ENCODE results near the gene SERGEF.

SERGEF gene

DNA sequence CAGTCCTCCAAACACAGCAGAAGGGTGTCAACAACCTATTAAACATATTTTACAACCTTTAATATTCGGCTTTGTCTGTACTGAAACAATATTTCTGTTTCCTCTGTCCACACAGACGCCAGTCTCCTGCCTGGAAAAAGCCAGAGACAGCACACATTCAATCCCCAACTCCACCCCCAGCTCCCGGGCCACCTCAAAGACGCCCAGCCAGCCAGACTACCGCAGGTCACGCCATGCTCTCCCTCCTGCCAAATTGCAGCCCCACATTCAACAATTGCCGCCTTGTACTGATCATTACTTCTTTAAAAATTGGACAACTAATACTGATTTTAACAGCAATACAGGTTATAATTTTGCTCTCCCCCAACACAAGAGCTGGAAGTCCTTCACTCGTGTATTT is 1.2 kb downstream of the SERGEF start:
- TF ChIP-seq, protein P1, sequence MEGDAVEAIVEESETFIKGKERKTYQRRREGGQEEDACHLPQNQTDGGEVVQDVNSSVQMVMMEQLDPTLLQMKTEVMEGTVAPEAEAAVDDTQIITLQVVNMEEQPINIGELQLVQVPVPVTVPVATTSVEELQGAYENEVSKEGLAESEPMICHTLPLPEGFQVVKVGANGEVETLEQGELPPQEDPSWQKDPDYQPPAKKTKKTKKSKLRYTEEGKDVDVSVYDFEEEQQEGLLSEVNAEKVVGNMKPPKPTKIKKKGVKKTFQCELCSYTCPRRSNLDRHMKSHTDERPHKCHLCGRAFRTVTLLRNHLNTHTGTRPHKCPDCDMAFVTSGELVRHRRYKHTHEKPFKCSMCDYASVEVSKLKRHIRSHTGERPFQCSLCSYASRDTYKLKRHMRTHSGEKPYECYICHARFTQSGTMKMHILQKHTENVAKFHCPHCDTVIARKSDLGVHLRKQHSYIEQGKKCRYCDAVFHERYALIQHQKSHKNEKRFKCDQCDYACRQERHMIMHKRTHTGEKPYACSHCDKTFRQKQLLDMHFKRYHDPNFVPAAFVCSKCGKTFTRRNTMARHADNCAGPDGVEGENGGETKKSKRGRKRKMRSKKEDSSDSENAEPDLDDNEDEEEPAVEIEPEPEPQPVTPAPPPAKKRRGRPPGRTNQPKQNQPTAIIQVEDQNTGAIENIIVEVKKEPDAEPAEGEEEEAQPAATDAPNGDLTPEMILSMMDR (IDR thresholded peaks at IDR 0.05), result no peak

GRCh38 chr11:18010977-18011586 is 1.8 kb downstream of the SERGEF start:
- TF ChIP-seq, protein P1 (IDR thresholded peaks at IDR 0.05), result no peak

GRCh38 chr11:18010121-18010670 is 2.7 kb downstream of the SERGEF start:
- TF ChIP-seq, protein P1 (IDR thresholded peaks at IDR 0.05), result no peak

DNA sequence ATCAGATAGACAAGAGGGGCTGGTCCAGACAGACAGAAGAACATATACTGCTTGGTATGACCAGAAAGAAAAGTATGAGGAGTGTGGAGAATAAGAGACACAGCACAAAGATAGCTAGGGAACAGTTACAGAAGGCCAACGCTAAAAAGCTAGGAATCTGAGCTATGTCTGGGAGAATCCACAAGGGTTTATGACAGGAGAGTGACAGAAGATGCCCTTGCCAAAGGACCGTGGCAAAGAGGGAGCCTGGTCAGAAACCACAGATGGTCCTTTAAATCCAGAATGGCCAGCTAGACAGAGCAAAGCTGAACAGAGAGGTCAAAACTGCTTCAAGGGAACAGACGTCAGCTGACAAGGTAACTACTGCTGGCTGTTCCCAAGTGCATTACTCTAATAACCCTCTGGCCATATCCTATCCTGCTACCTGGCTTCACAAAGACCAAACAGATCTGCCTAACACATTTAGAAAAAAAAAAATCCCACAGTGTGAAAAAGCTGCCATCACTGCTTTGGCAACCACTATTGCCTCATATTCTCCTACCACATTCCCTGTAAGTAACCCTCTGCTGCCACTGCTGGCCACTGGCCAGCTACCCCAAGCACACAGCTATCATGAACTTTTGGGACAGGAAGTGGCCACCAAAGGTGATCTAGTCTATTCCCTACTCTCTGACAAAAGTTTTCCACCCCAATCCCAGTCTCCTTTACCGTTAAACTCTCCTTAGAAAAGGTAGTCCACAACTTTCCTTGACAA is 7.3 kb downstream of the SERGEF start:
- TF ChIP-seq, protein P1 (IDR thresholded peaks at IDR 0.05), result no peak

GRCh38 chr11:18001191-18001590 is 11.7 kb downstream of the SERGEF start:
- TF ChIP-seq, protein P1 (IDR thresholded peaks at IDR 0.05), result no peak

GRCh38 chr11:18000760-18001159 is 12.1 kb downstream of the SERGEF start:
- TF ChIP-seq, protein P1 (IDR thresholded peaks at IDR 0.05), result no peak

DNA sequence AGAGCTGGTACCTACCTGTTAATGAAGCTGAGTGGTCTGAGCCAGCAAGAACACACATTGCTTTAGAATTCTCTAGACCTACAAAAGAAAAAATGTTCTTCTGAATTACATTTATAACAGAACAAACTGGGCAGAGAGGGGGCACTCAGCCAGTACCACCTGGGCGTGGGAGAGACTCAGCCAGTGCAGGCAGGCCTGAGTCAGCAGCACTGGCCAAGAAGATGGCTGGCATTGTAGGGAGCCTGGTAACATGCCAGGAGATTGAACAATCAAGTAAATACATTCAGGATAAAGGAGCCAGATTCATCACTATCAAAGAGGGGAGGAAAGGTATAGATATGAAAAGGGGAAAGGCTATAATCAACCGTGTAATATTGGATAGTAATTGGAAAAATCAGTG is 19.9 kb downstream of the SERGEF start:
- TF ChIP-seq, protein P1 (IDR thresholded peaks at IDR 0.05), result no peak
